GDM1 (cell line): ENCODE measurements around the gene FANCE.

ENCODE experiments used
- DNase-seq: peaks from one replicate; lab custom pipeline; 2025; lab: John Stamatoyannopoulos, UW

The FANCE gene, protein sequence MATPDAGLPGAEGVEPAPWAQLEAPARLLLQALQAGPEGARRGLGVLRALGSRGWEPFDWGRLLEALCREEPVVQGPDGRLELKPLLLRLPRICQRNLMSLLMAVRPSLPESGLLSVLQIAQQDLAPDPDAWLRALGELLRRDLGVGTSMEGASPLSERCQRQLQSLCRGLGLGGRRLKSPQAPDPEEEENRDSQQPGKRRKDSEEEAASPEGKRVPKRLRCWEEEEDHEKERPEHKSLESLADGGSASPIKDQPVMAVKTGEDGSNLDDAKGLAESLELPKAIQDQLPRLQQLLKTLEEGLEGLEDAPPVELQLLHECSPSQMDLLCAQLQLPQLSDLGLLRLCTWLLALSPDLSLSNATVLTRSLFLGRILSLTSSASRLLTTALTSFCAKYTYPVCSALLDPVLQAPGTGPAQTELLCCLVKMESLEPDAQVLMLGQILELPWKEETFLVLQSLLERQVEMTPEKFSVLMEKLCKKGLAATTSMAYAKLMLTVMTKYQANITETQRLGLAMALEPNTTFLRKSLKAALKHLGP

DNA sequence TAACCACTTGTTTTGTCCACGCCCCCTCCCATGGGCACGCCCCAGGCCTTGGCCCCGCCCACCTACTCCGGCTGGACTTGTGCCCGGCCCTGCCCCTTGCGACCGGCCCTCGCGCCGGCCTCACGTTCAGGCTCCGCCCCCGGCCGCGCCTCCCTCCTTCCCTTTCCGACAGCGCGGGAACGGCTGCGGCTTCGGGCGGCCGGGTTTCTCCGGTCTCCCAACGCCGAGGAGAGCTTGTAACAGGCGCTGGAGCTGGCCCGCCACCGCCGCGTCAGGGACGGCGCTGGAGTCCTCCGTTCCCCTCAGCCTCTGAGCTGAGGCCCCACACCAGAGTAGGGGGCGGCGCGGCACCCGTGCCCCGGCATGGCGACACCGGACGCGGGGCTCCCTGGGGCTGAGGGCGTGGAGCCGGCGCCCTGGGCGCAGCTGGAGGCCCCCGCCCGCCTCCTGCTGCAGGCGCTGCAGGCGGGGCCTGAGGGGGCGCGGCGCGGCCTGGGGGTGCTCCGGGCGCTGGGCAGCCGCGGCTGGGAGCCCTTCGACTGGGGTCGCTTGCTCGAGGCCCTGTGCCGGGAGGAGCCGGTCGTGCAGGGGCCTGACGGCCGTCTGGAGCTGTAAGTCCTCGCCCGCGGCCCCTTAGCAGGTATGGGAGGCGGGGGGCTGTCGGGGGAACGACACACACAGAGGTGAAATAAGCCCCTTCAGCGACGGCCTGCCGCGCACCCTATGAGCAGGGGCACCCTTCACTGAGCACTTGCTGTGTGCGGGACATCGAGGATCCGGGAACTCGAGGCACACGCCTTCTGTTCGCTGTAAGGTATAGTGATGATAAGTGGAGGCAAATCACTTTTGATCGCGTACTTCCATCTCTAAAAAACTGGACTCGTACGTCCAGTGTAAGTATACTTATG is at the start of gene FANCE:
Gene FANCE, plus strand, starts transcription at position 156 of the 908 bp plus-strand sequence. Its CDS starts 208 bp downstream, at position 364.
- peak; percentile 86 for DNase-seq

DNA sequence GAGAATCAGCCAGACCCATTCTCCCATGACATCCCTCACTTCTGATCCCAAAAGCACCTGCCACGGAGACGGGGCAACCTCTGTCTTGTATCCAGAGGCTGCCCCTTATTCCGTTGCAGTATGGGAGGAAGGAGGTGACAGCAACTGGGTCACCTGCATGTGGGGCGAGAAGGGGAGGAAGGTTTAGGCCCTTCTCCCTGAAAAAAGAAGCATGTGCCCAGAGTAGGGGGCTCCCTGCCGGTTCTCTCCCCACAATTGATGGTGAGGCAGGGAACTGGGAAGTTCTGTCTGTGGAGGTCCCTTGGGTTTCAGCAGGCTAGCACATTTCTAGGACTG is 49.3 kb upstream of the FANCE start:
- DNase-seq = no peak

DNA sequence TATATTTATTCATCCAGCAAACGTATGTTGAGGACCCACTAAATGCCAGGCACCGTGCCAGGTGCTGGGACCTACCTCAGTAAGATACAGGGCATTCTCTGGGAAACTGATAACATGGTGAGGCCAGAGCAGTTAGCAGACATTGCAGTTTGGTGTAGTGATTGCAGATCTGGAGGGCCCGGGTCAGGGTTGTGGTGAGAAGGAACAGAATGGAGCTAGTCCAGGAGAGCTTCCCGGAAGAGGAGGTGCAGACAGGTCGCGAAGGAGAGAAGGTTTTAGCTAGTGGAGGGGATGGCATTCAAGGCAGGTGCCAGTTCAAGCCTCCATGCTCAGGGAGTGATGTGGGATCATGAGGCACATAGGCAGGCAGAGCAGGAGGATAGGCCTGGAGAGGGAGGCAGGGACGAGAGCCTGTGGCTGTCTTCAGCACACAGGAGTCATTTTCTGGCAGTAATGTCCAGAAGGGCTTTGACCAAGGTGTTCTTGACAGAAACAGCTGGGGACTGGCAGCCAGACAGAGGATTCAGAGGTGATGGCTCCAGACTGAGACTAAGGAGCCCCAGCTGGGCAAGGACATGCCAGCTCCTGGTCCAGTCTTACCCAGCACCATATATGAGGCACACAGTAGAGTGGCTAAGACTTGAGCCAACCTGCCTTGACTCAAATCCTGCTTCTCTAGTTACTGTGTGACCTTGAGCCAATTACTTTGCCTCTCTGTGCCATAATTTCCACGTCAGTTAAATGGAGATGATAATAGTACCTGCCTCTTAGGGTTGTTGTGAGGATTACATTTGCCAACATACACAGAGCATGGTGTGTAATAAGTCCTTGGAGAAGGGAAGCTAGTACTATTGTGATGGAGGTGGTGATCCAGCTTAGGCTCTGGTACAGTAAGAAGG is 48.3 kb upstream of the FANCE start:
- no peak for DNase-seq

DNA sequence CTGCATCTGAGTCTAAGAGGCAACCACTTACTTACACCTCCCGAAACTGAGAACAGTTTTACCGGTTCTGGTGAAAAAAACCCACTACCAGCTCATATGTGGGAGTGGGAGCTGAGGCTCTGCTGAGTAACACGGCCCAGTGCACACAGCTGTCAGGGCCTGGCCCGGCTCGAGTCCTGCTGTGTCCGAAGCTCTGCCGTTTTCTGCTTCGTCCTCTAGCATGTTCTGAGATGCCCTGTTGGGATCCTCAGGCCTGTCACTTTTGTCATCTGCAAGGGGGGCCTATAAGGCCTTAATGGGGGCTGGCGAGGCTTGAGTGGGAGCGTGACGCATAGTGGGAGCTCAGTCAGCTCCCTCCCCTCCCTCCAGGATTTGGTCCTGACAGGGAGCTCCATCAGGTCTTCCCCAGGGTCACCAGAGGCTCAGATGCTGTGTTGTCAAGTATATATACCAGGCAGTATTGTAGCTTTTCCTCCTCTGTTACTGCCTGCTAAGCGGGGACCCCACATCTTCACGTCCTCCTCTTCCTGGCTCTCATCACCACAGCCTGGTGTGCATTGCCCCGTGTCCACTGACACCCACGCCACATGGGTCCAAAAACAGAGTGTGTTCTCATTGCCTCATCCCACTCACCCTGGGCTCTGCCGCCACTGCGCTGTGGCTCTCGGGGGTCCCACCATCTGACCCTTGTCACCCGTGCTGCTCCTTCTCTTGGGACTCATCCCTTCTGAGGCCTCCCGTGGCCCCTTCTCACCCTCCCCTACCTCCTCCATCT is 45.2 kb upstream of the FANCE start:
- no peak for DNase-seq

DNA sequence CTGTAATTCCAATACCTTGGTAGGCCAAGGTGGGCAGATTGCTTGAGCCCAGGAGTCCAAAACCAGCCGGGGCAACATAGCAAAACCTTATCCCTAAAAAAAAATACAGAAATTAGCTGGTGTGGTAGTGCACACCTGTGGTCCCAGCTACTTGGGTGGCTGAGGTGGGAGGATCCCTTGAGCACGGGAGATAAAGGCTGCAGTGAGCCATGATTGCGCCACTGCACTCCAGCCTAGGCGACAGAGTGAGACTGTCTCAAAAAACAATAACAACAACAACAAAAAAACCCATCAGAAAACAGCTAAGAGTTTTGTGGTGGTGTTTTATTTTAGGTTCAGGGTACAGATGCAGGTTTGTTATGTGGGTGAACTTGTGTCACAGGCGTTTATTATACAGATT is 42.9 kb upstream of the FANCE start:
- no peak for DNase-seq

DNA sequence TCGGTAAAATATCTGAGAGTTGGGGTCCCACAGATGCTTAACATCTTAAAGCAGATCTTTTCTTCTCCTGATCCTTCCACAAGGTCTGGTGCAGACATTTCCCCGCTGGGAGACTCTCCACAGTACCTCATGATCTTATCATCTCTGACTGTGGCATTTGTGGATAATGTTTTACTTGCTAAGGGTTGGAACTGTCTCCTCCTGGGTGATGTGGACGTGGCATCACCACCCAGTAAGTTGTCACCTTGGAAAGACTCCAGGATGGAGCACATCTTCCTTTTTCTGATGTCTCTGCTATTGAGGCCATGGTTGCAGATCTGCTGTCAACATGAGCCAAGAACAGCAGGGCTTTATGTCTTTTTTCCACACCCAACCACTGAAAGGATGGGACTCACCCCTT is 42.0 kb upstream of the FANCE start:
- no peak for DNase-seq

DNA sequence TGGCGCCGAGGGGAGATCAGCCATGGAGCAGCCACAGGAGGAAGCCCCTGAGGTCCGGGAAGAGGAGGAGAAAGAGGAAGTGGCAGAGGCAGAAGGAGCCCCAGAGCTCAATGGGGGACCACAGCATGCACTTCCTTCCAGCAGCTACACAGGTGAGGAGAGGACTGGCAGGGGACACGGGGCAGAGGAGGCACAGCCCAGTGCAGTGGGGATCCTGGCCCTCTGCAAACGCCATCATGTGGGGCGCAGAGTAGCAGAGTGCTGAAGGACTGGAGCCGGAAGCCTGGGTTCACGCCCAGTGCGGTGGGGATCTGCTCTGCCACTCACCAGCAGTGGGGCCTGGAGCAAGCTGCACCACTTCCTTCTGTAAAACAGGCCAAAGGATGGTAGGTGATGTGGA is 41.1 kb upstream of the FANCE start:
- DNase-seq = no peak

DNA sequence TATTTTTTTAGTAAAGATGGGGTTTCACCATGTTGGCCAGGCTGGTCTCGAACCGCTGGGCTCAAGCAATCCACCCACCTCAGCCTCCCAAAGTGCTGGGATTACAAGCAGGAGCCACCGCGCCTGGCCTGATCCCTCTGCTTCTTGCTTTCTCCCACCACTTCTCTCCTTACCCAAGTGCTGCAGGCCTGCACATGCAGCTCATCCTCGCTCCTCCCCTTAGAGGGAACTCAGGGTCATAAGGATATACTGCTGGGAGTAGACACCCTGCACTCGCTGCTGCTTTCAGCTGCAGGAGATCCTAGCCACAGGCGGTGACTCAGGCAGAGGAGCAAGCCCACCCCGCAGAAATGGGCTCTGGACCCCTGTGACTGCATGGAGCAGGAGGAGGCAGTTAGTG is 40.0 kb upstream of the FANCE start:
- no peak for DNase-seq

DNA sequence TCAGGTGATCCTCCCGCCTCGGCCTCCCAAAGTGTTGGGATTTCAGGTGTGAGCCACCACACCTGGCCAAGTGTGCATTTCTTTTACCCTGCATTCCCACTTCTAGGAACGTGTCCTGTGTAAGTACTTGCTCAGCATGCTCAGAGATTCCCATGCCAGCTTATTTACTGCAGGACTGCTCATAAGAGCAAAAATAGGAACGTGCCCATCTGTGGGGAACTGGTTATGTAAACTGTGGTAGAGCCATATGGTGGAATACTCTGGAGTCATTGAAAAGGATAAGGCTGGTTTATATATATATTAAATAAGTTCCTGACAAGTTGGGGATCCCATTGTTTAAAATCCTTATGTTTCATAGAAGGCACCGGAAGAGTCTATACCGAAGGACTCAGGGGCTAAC is 38.2 kb upstream of the FANCE start:
- no peak for DNase-seq

DNA sequence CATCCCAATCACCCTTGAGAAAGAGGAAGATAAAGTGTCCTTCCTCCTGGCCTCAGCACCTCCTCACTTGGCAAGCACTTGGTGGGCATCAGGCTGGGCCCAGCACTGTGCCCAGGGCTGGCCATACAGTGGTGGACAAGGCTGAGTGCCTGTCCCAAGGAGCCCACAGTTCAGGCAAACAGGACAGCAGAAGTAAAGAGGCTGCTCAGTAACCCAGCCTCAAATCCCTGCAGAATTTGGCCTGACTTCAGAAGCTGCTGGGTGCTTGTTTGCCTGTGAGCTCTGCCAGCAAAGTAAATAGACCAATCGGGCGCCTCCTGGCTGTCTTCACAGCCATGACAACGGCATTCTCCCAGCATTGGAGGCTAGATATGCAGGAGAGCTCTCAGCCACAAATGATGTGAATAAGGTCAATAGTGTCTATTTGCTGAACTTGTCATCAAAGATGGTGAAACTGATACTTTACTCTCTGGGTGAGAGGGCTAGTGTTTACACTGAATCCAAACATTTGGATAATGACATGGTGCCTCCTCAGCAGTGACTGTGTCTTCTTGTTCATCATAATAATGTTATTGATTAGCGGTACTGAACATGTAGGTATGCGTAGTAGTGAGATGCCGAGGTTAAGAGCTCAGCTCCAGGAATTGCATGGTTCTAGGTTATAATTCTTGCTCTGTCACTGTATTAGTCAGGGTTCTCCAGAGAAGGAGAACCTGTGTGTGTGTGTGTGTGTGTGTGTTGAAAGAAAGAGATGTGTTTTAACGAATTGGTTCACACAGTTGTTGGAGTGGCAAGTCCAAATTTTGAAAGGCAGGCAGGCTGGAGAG is 36.9 kb upstream of the FANCE start:
- no peak for DNase-seq

DNA sequence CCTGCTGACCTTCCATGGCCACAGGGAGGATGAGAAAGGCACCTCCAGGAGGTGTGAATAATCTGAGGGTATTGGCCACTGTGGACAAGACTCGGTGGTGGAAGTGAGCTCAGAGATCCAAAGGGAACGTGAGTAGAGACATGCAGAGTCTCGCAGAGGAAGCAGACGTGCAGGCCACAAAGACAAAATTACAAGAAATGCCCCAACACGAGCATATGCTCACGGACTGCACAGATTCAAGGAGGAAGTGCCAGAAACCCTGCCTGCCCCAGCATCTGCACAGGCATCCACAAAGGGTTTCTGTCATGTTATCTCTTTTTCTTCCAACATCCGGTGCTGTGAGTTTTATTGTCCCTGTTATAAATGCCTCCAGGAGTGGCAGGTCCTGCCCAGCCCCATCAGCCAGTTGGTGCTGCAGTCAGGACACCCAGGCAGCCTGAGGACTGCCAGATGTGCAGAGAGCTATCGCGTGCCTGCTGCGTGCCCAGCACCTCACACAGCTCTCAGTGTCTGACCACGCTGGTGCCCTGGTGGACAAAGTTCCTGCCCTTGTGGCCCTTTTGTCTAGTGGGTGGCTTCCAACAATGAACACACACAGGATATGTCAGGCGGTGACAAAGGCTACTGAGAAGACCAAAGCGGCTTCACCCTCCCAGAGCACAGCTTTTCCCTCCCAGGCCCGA is 34.0 kb upstream of the FANCE start:
- DNase-seq = peak; percentile 25

DNA sequence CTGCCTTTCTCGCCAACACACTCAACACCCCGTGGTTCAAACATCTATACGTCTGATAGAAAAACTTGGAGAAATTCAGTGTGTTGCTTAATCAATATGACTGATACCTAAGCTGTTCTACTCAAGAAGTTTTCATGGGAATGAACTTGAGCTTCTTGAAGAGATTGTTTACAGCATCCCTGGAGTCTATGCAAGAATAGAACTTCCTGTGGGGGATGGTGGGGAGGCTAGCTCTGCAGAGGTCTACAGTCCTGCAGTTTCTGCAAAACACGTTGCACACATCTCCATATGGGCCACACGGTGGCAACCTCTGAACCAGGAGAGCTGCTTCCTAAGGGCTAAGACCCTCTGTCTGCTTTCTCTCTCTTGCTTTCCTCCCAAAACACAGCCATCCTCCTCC is 32.7 kb upstream of the FANCE start:
- DNase-seq = no peak

DNA sequence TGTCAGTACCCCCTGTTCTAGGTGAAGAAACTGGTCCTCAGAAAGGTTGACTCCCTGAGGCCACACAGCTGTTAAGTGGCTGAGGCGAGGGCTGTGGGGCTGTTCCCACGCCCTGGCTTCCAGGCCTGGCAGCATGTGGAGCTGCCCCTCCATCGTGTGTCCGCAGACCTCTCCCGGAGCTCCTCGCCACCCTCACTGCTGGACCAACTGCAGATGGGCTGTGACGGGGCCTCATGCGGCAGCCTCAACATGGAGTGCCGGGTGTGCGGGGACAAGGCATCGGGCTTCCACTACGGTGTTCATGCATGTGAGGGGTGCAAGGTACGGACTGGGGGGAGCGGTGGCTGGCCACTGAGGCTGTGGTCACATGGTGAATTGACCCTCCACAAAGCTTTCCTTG is 32.2 kb upstream of the FANCE start:
- DNase-seq = no peak

DNA sequence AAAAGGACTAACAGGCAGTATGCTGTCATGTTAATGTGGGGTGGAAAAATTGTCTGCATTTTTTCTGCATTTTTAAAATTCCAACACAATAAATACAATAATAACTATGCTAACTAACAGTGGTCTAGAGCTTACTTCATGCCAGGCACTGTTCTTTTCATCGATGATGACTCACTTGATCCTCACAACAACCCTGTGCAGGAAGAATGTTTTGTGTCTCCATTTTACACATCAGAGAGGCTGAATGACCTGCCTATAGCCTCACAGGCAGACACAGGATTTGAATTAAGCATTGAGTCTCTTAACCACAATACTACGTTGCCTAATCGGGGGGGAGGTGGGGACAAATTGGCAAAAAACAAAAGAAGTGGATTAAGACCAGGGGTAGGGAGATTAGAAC is 26.9 kb upstream of the FANCE start:
- no peak for DNase-seq

DNA sequence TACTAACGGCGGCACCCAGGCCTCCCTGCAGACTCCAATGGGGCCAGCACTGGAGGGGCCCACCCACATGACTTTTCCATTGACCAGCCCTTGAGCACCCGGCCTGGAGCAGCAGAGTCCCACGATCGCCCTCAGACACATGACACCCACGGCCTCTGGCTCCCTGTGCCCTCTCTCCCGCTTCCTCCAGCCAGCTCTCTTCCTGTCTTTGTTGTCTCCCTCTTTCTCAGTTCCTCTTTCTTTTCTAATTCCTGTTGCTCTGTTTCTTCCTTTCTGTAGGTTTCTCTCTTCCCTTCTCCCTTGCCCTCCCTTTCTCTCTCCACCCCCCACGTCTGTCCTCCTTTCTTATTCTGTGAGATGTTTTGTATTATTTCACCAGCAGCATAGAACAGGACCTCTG is 26.1 kb upstream of the FANCE start:
- DNase-seq = no peak

DNA sequence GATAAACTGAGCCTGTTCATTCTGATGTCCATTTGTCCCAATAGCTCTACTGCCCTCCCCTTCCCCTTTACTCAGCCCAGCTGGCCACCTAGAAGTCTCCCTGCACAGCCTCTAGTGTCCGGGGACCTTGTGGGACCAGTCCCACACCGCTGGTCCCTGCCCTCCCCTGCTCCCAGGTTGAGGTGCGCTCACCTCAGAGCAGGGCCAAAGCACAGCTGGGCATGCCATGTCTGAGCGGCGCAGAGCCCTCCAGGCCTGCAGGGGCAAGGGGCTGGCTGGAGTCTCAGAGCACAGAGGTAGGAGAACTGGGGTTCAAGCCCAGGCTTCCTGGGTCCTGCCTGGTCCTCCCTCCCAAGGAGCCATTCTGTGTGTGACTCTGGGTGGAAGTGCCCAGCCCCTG is 24.7 kb upstream of the FANCE start:
- no peak for DNase-seq

DNA sequence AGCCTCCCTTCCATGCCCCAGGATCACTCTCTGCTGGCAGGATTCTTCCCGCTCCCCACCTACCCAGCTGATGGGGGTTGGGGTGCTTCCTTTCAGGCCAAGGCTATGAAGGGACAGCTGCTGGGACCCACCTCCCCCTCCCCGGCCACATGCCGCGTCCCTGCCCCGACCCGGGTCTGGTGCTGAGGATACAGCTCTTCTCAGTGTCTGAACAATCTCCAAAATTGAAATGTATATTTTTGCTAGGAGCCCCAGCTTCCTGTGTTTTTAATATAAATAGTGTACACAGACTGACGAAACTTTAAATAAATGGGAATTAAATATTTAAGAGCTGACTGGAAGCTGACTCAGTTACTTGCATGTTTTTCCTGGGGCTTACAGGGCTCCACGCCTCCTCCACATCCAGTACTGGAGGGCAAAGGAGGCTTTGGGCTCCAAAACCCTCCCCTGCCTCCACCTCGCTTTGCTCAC is 24.3 kb upstream of the FANCE start:
- no peak for DNase-seq

DNA sequence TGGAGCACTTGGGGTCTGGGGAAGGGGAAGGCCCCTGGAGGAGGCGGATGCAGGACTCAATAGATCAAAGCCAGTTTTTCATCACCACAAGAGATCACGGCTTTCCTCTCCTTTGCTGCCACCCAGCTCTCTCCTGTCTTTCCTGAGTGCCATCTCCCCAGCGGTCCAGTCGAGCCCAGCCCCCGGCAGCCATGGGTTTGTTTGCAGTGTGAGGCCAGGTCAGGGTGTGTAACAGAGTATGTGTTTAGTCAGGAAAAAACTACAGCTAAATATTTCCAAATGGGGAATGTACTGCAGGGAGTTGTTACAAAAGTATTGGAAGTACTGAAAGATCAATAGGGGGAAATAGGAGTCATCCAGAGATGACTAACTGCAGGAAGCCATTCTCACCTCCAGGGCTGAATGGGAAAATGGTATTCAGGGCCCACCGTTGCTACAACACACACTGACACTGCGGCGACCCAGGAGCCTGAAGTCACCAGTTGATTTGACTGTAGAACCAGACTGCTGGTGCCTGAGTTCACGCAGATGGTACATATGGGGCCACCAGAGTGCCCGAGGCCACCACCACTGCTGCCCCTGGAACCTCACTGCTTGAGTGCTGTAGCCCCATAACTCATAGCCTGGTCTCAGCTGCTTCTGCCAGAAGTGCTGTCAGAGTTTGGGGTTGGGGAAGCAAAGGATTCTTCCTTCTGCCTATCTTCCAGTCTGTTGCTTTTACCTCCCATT is 23.6 kb upstream of the FANCE start:
- no peak for DNase-seq

DNA sequence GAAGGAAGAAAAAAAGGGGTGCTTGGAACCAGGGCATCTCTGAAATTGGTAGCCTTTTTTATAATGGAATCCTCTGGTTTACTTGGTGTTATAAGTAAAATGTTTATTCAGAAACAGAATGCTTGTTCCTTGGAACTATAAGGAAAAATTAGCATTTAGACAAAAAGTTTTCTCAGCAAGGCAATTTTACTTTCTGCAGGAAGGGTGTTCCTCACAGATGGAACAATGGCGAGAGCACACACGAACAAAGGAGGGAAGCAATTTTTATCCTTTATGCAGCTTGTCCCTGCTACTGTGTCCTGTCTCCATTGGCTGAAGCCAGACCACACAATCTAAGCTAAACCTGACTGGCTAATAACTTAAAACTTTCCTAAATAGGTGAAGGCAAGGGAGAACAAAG is 22.7 kb upstream of the FANCE start:
- DNase-seq = no peak
